ENCODE results near the gene AKAP8.

DNA sequence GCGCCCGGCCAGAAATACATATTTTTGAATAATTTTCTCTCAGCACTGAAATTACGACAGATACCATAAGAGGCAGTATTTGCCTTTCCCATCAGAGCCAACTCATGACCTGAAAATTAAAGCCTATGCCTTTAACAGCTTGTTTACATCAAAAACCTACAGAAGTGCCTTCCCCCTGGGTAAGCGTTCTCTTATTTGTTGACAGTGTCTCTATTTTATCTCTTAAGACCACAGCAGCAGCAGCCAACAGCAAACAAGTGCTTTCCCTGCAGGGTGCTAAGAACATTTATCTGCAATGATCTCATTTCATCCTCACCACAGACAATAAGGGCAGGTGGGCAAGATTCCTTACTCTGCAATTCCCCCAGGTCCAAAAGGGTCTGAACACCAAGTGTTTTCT lies 33.2 kb upstream of the AKAP8 start:
- TF ChIP-seq POLR2A (IDR thresholded peaks at IDR 0.05; ENCODE audit: low read depth, low read length) (no peak), POLR2AphosphoS5 (IDR thresholded peaks at IDR 0.05; ENCODE audit: low read depth, low read length) (no peak)
